ENCODE results near the gene LYPD6.

The LYPD6 gene

GRCh38 chr2:149438330-149438960 is 108.1 kb downstream of the LYPD6 start:
- H3K4me1 ChIP-seq (ENCODE audit: insufficient read depth, low read length): peaks cover 2% of the 10 kb centered on the region; the same call in 1 of the 2 replicates
- H3K9me3 ChIP-seq (ENCODE audit: insufficient read depth, low read depth, low read length): no peaks in the 10 kb centered on the region
- no peaks in the 10 kb centered on the region for H3K36me3 ChIP-seq (ENCODE audit: insufficient read depth, low read depth, low read length)
- H3K27me3 ChIP-seq (ENCODE audit: insufficient read depth, low read length): no peaks in the 10 kb centered on the region
- H3K27ac ChIP-seq (ENCODE audit: low read length): no peak overlapping the region
- H3K9ac ChIP-seq (ENCODE audit: low read depth, low read length): no peak overlapping the region
- H3K4me3 ChIP-seq (ENCODE audit: low read length): no peak overlapping the region

- H3K9ac ChIP-seq (ENCODE audit: low read depth, low read length): no peak overlapping the region
- no peaks in the 10 kb centered on the region for H3K9me3 ChIP-seq (ENCODE audit: insufficient read depth, low read depth, low read length)
- no peak overlapping the region for H3K4me3 ChIP-seq (ENCODE audit: low read length)
- no peaks in the 10 kb centered on the region for H3K27me3 ChIP-seq (ENCODE audit: insufficient read depth, low read length)
- H3K36me3 ChIP-seq (ENCODE audit: insufficient read depth, low read depth, low read length): no peaks in the 10 kb centered on the region
- no peaks in the 10 kb centered on the region for H3K4me1 ChIP-seq (ENCODE audit: insufficient read depth, low read length)
- H3K27ac ChIP-seq (ENCODE audit: low read length): no peak overlapping the region
Measured at GRCh38 chr2:149441255-149441654, 110.9 kb downstream of the LYPD6 start.

- no peaks in the 10 kb centered on the region for H3K9me3 ChIP-seq (ENCODE audit: insufficient read depth, low read depth, low read length)
- no peak overlapping the region for H3K4me3 ChIP-seq (ENCODE audit: low read length)
- no peaks in the 10 kb centered on the region for H3K36me3 ChIP-seq (ENCODE audit: insufficient read depth, low read depth, low read length)
Measured at GRCh38 chr2:149442346-149442745, 112.0 kb downstream of the LYPD6 start.

GRCh38 chr2:149443150-149443549 is 112.8 kb downstream of the LYPD6 start:
- Histone ChIP-seq H3K4me1 (ENCODE audit: insufficient read depth, low read length) (no peaks in the 10 kb centered on the region), H3K36me3 (ENCODE audit: insufficient read depth, low read depth, low read length) (no peaks in the 10 kb centered on the region), H3K9me3 (ENCODE audit: insufficient read depth, low read depth, low read length) (no peaks in the 10 kb centered on the region), H3K9ac (ENCODE audit: low read depth, low read length) (no peak overlapping the region), H3K27me3 (ENCODE audit: insufficient read depth, low read length) (no peaks in the 10 kb centered on the region), H3K27ac (ENCODE audit: low read length) (no peak overlapping the region), H3K4me3 (ENCODE audit: low read length) (no peak overlapping the region)

More at GRCh38 chr2:149442346-149442745, 112.0 kb downstream of the LYPD6 start:
- no peak overlapping the region for H3K27ac ChIP-seq (ENCODE audit: low read length)
- H3K4me1 ChIP-seq (ENCODE audit: insufficient read depth, low read length): no peaks in the 10 kb centered on the region
- no peaks in the 10 kb centered on the region for H3K27me3 ChIP-seq (ENCODE audit: insufficient read depth, low read length)
- H3K9ac ChIP-seq (ENCODE audit: low read depth, low read length): no peak overlapping the region

DNA sequence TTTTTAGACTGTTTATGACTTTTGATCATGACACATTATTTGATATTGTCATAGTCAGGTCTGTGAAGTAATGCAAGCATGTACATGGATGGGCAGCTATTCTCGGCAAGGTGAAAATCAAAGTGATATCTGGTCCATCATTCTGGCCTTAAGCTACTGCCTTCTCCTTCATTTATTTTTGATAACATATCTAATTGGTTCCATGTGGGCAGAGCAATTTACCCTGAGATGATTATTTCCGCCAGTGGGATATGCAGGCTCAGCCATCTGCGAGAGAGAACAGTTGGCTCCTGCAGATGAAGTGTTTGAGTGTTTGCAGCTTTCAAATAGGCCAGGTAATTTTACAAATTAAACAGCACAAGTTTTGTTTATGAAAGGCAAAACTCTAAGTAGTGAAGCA is 116.4 kb downstream of the LYPD6 start:
- peaks cover 7% of the 10 kb centered on the region for H3K4me1 ChIP-seq (ENCODE audit: insufficient read depth, low read length)
- peaks cover 32% of the 10 kb centered on the region for H3K27me3 ChIP-seq (ENCODE audit: insufficient read depth, low read length)
- no peaks in the 10 kb centered on the region for H3K9me3 ChIP-seq (ENCODE audit: insufficient read depth, low read depth, low read length)
- H3K27ac ChIP-seq (ENCODE audit: low read length): no peak overlapping the region
- H3K9ac ChIP-seq (ENCODE audit: low read depth, low read length): no peak overlapping the region
- no peaks in the 10 kb centered on the region for H3K36me3 ChIP-seq (ENCODE audit: insufficient read depth, low read depth, low read length)
- H3K4me3 ChIP-seq (ENCODE audit: low read length): no peak overlapping the region

DNA sequence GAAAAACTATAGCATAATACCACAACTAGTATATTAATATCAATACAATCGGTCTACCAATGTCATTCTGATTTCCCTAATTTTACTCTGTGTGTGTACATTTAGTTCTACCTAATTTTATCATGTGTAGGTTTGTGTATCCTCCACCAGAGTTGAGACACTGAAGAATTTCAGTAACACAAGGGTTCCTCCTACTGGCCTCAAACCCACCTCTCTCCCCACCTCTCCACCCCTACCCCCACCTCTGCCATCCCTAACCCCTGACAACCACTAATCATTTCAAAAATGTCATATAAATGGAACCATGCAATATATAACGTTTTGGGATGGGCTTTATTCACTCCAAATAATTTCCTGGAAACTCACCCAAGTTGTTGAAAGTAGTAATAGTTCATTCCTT is 117.9 kb downstream of the LYPD6 start:
- Histone ChIP-seq H3K9me3 (ENCODE audit: insufficient read depth, low read depth, low read length) (no peaks in the 10 kb centered on the region), H3K27ac (ENCODE audit: low read length) (no peak overlapping the region), H3K4me1 (ENCODE audit: insufficient read depth, low read length) (peaks cover 9% of the 10 kb centered on the region), H3K27me3 (ENCODE audit: insufficient read depth, low read length) (peaks cover 44% of the 10 kb centered on the region), H3K4me3 (ENCODE audit: low read length) (no peak overlapping the region), H3K9ac (ENCODE audit: low read depth, low read length) (no peak overlapping the region), H3K36me3 (ENCODE audit: insufficient read depth, low read depth, low read length) (no peaks in the 10 kb centered on the region)

DNA sequence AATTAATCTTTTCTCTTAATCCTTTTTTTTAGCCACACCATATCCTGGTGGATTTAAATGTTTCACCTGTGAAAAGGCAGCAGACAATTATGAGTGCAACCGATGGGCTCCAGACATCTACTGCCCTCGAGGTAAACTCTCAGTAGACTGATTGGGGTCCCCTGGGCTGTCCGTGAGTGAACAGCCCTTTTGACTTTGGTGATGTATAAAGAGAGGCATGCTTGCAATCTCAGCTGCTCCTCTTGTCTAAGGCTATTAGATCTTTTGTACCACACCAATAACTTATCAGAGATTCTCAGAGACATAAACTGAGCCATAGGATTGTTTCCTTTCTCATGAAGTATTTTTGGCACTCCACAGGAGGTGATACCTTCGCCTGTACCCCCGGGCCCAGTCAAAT is 118.6 kb downstream of the LYPD6 start:
- Histone ChIP-seq H3K36me3 (ENCODE audit: insufficient read depth, low read depth, low read length) (no peaks in the 10 kb centered on the region), H3K27me3 (ENCODE audit: insufficient read depth, low read length) (peaks cover 44% of the 10 kb centered on the region), H3K4me3 (ENCODE audit: low read length) (no peak overlapping the region), H3K27ac (ENCODE audit: low read length) (no peak overlapping the region), H3K9ac (ENCODE audit: low read depth, low read length) (no peak overlapping the region), H3K4me1 (ENCODE audit: insufficient read depth, low read length) (peaks cover 9% of the 10 kb centered on the region), H3K9me3 (ENCODE audit: insufficient read depth, low read depth, low read length) (no peaks in the 10 kb centered on the region)

GRCh38 chr2:149451417-149452165 is 121.2 kb downstream of the LYPD6 start:
- Histone ChIP-seq H3K27ac (ENCODE audit: low read length) (no peak overlapping the region), H3K9me3 (ENCODE audit: insufficient read depth, low read depth, low read length) (no peaks in the 10 kb centered on the region), H3K36me3 (ENCODE audit: insufficient read depth, low read depth, low read length) (no peaks in the 10 kb centered on the region), H3K4me3 (ENCODE audit: low read length) (no peak overlapping the region), H3K9ac (ENCODE audit: low read depth, low read length) (no peak overlapping the region), H3K27me3 (ENCODE audit: insufficient read depth, low read length) (peaks cover 44% of the 10 kb centered on the region), H3K4me1 (ENCODE audit: insufficient read depth, low read length) (peaks cover 9% of the 10 kb centered on the region)

- H3K4me1 ChIP-seq (ENCODE audit: insufficient read depth, low read length): peaks cover 7% of the 10 kb centered on the region
- H3K4me3 ChIP-seq (ENCODE audit: low read length): no peak overlapping the region
- H3K27me3 ChIP-seq (ENCODE audit: insufficient read depth, low read length): peaks cover 17% of the 10 kb centered on the region
- H3K27ac ChIP-seq (ENCODE audit: low read length): no peak overlapping the region
- H3K9ac ChIP-seq (ENCODE audit: low read depth, low read length): no peak overlapping the region
- H3K9me3 ChIP-seq (ENCODE audit: insufficient read depth, low read depth, low read length): peaks cover 9% of the 10 kb centered on the region
- H3K36me3 ChIP-seq (ENCODE audit: insufficient read depth, low read depth, low read length): no peaks in the 10 kb centered on the region
Measured at GRCh38 chr2:149456285-149456684, 125.9 kb downstream of the LYPD6 start.

- Histone ChIP-seq H3K9ac (ENCODE audit: low read depth, low read length) (no peak overlapping the region), H3K27me3 (ENCODE audit: insufficient read depth, low read length) (no peaks in the 10 kb centered on the region), H3K4me3 (ENCODE audit: low read length) (no peak overlapping the region), H3K9me3 (ENCODE audit: insufficient read depth, low read depth, low read length) (peaks cover 17% of the 10 kb centered on the region), H3K4me1 (ENCODE audit: insufficient read depth, low read length) (no peaks in the 10 kb centered on the region), H3K27ac (ENCODE audit: low read length) (no peak overlapping the region), H3K36me3 (ENCODE audit: insufficient read depth, low read depth, low read length) (no peaks in the 10 kb centered on the region)
Measured at GRCh38 chr2:149458502-149458901, 128.1 kb downstream of the LYPD6 start.

DNA sequence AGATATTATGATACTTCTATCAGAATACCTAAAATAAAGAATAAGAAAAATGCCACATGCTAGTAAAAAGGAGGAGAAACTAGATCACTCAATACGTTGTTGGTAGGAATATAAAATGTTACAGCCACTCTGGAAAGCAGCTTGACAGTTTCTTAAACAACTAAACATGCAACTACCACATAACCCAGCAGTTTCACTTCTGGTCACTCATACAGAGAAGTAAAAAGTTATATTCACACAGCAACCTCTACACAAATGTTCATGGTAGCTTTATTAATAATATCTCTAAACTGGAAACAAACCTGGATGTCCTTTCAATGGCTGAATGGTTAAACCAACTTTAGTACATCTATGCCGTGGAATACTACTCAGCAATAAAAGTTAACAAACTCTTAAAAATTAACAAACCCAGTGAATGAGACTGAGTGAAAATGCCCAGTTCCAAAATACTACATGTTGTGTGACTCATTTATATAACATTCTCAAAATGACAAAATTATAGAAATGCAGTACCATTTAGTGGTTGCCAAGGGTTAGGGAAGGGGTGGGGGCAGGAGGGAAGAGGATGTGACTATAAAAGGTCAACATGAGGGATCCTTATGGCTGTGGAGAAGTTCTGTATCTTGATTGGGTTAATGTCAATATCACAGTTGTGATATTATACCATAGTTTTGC is 133.1 kb downstream of the LYPD6 start:
- no peaks in the 10 kb centered on the region for H3K27me3 ChIP-seq (ENCODE audit: insufficient read depth, low read length)
- H3K4me1 ChIP-seq (ENCODE audit: insufficient read depth, low read length): no peaks in the 10 kb centered on the region
- H3K36me3 ChIP-seq (ENCODE audit: insufficient read depth, low read depth, low read length): no peaks in the 10 kb centered on the region
- H3K27ac ChIP-seq (ENCODE audit: low read length): no peak overlapping the region
- no peak overlapping the region for H3K4me3 ChIP-seq (ENCODE audit: low read length)
- H3K9me3 ChIP-seq (ENCODE audit: insufficient read depth, low read depth, low read length): peaks cover 17% of the 10 kb centered on the region
- H3K9ac ChIP-seq (ENCODE audit: low read depth, low read length): no peak overlapping the region

- Histone ChIP-seq H3K36me3 (ENCODE audit: insufficient read depth, low read depth, low read length) (peaks cover 4% of the 10 kb centered on the region; the same call in 1 of the 2 replicates), H3K27me3 (ENCODE audit: insufficient read depth, low read length) (no peaks in the 10 kb centered on the region), H3K4me1 (ENCODE audit: insufficient read depth, low read length) (no peaks in the 10 kb centered on the region), H3K27ac (ENCODE audit: low read length) (no peak overlapping the region), H3K9me3 (ENCODE audit: insufficient read depth, low read depth, low read length) (peaks cover 17% of the 10 kb centered on the region), H3K4me3 (ENCODE audit: low read length) (no peak overlapping the region), H3K9ac (ENCODE audit: low read depth, low read length) (no peak overlapping the region)
Measured at GRCh38 chr2:149464396-149464795, 134.0 kb downstream of the LYPD6 start.
